T-helper 2 cell treated with Interferon-gamma antibody and Interleukin-4, amounts not matched to agents 100 ng/mL and 5 ng/mL, for 36 hours (primary cell): ENCODE data around the gene SKIC3. TPM values are rescaled to one million over a fixed set of nuclear protein-coding genes. Genes with fewer than 3 reads are reported as not detected.

Experiments used
- intact Hi-C: fragments of 100-400 bp; cut with micrococcal nuclease; formaldehyde crosslinking; loops from one replicate; pipeline ENCODE4 v1.15.1; 2023
- total RNA-seq: library from RNA; stranded (reverse); gene quantifications from 2 replicates; pipeline ENCODE4 v1.2.3, GENCODE V29; 2022

Gene SKIC3
- total RNA-seq: 65.4 and 67.9 TPM in 2 replicates

DNA sequence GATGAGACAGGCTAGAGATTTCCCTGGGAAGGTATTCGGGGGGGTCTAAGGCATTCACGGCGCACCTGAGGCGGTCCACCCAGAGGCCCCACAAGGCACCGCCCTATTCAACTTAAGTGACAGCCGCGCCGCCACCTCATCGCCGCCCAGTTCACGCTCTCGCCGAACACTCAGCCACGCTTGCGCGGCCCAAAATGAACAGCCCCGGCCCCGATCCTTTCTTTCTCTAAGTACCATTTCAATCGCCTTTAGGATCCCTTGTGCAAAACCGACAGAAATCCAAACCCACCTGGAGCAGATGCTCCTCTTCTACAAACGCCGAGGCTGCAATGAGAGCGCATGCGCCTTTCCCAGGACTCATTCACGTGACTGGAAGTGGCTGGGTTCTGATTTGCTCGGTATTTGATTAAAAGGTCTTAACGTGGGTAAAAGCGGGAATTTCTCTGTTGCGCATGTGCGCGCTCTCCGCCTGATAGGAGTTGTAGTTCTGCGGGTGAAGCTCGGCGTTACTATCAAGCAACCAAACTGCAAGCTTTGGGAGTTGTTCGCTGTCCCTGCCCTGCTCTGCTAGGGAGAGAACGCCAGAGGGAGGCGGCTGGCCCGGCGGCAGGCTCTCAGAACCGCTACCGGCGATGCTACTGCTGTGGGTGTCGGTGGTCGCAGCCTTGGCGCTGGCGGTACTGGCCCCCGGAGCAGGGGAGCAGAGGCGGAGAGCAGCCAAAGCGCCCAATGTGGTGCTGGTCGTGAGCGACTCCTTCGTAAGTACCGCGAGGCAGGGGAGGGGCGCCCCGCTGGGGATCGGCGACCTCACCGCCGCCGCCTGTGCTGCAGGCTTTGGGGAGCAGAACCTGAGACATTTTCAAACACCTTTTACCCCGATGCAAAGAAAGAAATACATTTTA lies at the start of gene SKIC3, which contains the start of gene ARSK:
Gene SKIC3, minus strand, starts transcription at position 331 of the 902 bp plus-strand sequence. CDS start 7,827 bp downstream, outside the sequence.
Gene ARSK, plus strand, starts transcription at position 455 of the 902 bp plus-strand sequence. Its CDS starts 178 bp downstream, at position 633.
- intact Hi-C loops: loop anchor here (1.0 to 10.0 kb wide), 11 partner anchors 36 to 1628 kb away; partner anchors contain the start of genes ELL2, GLRX, KIAA0825 and MCTP1

DNA sequence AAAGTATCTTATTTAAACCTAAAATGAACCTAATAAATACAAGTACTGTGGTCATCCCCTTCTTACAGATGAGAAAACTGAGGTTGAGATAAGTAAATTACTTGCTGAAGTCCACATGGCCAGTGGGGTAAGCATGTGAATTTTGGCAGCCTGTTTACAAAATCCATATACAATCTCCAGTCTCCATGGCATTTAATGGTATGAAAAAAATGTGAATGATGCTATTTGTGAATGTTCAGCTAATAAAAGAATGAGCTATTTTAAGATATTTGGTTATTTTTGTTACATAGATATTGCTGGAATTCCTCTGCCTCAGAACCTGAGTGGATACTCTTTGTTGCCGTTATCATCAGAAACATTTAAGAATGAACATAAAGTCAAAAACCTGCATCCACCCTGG lies 45.8 kb upstream of the SKIC3 start:
- intact Hi-C loops: no loop called here

DNA sequence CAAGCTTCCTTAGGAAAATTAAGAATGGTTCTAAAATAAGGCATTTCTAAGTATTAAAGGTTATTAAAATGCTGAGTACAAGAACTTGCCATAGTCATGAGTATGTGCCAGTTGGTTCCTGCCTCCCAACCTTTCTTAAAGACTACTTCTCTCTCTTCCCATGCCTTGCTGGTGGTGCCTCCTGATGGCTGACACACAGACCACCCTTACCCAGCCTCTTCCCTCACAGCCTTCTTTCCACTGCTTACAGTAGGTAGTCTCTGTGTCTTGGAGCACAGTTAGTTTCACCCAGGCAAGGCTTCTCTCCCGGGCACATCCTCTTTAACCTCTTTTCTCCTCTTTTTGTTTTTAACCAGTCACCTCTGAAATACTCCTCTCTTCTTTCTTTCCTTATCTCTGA lies 44.5 kb upstream of the SKIC3 start:
- intact Hi-C loops: no loop called here

DNA sequence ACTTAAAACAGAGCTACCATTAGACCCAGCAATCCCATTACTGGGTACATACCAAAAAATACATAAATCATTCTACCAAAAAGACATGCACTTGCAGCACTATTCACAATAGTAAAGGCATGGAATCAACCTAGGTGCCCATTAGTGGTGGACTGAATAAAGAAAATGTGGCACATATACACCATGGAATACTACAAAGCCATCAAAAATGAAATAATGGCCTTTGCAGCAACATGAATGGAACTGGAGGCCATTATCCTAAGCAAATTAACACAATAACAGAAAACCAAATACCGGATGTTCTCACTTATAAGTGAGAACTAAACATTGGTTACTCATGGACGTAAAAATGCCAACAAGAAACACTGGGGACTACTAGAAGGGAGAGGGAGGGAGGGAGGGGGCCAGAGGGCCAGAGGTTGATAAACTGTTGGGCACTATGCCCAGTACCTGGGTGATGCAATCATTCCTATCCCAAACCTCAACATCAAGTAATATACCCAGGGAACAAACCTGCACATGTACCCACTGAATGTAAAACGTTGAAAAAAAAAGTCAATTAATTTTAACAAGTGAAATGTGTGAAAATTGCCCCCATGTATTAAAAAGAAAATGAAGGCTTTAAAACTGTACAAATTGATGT lies 40.6 kb upstream of the SKIC3 start:
- intact Hi-C loops: no loop called here

DNA sequence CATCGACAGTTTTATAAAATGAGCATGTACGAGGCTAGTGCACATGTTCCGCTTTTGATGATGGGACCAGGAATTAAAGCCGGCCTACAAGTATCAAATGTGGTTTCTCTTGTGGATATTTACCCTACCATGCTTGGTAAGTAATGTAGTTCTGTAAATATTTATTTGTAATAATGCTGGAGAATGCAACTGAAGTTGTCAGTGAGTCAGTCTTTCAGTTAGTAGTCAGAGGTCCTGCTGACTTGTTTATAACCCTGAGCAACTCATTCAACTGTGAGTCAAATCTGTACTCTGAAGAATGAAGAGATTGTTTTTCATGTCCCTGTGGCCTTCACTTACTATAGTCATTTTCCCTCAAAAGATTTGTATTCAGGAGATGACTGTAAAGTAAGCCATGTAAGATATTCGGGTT lies 36.7 kb upstream of the SKIC3 start:
- intact Hi-C loops: loop anchor here (1.0 to 2.0 kb wide), 2 partner anchors 36 to 55 kb away; partner anchors contain the start of genes ARSK and RFESD

DNA sequence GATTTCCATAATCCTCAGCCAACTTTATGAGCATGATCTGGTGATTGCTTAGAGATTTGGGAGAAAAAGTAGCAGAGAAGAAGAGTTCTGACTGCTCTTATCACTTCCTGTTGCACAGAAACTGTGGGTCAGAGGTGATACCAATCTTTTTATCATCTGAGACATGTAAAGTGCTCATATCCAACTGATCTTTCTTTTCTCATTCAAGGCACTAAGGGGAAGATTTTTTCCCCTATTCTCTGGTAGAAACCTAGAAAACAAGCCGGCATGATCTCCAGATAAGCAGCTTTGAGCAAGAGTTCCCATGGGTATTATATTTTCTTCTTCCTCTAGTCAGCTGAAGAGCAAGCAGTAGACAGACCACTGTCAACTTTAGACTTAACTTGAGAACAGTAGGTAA lies 36.1 kb upstream of the SKIC3 start:
- intact Hi-C loops: loop anchor here (1.0 to 2.0 kb wide), 2 partner anchors 36 to 56 kb away; partner anchors contain the start of genes ARSK and RFESD

DNA sequence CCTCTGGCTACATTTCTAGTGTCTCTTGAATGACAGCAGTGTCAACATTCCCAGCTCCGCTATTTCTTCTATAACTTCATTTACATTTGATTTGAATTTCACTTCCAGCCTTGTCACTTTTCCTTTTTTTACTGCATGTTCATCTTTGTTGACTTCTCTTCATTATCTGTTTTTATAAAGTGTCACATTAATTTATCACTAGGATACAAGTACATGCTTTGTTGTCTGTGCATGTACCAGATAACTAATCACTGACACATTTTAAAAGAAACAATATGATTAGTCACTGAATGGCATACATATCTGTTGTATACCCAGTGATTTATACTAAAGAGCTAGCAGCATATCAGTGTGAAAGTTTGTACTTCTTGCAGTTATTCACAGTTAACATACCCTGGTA lies 29.2 kb upstream of the SKIC3 start:
- intact Hi-C loops: no loop called here

DNA sequence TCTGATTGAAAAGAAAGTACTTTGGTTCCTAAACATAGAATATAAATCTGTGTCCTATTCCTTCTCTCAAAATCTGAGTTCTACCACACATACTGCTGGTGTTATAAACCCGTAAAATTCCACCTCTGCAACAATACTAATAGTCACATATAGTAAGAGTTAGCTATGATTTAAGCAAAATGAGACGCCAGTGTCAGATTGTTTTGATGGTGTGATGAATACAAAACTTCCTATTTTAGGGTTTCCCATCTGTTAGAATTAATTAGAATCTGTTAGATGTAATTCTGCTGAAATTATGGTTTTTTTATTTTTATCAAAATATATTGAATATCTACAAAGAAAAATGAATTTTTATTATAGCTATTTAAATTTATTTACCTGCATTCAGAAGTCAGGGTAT lies 26.8 kb upstream of the SKIC3 start:
- intact Hi-C loops: no loop called here

DNA sequence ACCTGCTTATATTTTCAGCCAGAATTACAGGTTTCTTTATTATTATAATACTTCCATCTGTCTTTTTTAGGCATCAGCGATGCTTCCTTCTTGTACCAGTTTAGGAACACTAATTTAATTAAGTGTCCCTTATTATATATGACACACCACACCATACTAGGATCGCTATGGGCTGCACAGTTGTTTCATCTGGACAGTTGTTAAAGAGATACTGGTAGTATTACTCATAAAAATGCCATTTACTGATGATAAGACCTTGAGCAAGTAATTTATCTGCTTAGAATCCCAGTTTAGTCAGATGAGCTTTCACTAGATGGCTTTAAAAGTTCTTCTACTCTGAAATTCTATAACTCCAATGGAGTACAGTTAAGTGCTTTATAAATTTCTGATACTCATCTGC lies 17.2 kb upstream of the SKIC3 start:
- intact Hi-C loops: no loop called here

DNA sequence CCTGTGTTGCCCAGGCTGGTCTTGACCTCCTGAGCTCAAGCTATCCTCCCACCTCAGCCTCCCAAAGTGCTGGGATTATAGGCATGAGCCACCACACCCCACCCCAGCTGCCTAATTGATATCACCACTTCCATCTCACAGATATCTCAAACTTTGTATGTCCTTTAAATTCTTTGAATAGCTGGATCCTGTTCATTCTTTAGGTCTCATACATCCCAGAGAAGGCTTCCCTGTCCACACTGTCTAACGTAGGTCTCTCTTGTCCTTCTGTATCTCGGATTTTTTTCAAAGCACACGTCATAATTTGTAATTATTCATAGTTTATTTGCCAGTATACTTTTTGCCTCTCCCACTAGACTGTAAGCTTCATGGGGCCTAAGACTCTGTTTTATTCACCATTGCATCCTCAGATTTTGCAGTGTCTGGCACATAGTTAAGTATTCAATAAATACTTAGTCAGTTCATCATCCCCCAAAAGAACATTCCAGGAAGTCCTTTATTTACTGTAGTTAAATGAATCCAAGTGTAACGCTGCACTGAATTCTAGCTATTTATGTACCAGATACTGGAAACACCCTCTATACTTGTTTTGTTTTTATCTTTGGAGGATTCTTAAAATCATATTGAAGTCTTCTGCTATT lies 10.6 kb upstream of the SKIC3 start:
- intact Hi-C loops: no loop called here

DNA sequence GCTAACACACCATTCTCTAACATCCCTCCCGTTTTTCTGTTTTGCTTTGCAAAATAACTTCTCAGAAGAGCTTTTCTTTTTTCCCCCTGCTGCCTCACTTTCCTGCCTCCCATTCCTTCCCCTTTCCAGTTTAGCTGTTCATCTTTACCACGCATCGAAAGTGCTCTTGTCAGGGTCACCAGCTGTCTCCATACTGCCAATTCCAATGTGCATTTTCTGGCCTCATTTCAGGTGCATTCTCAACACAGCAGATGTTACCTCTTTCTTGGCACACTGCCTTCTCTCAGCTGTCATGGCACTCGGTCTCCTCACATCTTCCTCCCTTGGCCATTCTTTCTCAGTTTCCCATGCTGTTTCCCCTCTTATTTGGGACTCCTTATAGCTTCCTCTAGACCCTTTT lies 9.7 kb upstream of the SKIC3 start:
- intact Hi-C loops: no loop called here

DNA sequence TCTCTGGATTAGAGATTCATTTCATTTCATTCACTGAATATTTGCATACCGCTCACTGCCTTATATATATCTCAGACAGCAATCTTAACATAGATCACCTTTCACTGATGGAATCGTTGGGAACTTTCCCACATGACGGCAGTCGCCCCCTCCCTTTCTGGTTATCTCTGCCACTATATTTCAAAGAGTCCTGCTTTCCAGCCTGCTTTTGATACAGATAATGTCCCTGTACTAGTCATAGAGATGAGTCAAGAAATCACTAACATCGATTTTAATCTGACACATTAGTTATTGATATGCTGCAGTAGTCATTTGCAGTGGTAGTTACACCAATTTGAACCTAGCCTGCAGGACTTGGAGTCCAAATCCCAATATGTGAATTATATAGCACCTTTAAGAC lies 8.6 kb upstream of the SKIC3 start:
- intact Hi-C loops: no loop called here

DNA sequence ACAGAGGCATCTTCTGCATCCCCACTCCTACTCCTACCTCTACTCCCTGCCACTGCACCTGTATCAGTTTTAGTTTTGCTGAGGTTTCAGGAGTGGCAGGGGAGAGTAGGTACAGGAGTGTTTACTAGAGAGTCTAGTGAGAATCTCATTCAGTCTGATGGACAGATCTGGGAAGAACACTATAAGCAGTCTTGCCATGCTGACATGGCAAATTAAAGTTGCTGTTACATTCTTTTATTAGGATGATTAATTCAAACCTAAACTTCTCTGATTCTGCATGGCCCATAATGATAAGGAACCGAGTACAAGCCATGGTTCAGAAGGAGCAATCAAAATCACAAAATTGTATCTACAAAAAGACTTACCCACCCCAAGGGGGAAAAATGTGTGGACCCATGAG lies 7.5 kb upstream of the SKIC3 start:
- intact Hi-C loops: no loop called here

DNA sequence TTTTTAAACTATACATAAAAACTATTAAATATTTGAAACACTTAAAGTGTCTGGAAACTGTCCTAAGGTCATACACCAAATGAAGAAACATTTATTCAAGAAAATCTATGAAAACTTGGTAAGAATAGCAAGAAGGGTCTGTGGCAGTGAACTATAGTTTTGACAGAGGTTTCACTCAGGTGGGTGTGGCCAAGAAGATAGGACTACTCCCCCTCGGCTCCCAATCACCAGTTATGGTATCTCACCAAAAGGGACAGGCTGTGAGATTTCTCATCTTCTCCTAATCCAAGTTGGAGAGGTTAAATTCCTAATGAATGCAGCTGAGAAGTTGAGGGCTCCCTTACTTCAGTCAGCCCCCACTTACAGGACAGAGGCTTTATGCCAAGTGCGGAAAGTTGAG lies 3.1 kb upstream of the SKIC3 start:
- intact Hi-C loops: loop anchor here (5.0 to 10.0 kb wide), 2 partner anchors 273 to 289 kb away; partner anchors contain the start of gene MCTP1

DNA sequence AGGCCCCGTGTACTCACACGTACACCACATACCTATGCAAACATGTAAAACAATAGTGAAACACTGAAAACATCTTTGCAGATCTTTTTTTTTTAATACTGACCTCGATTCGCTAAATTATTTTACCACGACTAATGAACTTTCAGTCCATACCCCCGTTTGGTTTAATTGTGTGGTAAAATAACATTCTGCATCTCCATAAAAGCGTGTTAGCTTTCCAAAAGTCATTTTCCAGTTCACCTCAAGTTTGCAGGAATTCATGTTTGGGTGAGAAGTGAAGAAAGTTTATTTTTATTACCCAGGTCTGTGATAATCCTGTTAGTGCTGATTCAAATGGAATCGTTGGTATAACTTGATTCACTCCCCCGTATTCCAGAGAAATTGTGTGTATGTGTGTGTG lies 776 bp upstream of the SKIC3 start:
- intact Hi-C loops: loop anchor here (1.0 to 10.0 kb wide), 7 partner anchors 36 to 1627 kb away; partner anchors contain the start of genes KIAA0825, MCTP1, RIOK2 and SLF1

DNA sequence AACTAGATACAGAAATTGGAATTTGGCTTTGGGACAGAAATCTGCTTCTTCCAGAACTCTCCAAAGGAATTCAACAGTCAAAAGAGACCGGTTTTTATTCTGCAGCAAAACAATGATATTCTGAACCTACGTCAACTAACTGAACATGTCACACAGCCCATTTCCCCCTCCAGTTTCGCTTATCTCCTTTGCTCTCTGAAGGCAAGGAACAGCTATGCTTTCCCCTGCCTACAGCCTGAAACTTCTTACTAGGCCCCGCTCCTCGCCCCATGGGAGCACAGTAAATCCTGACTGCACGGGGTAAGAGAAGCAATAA lies 488 bp downstream of the SKIC3 start:
- intact Hi-C loops: loop anchor here (1.0 to 10.0 kb wide), 8 partner anchors 78 to 1629 kb away; partner anchors contain the start of genes ELL2, GLRX, KIAA0825 and MCTP1

DNA sequence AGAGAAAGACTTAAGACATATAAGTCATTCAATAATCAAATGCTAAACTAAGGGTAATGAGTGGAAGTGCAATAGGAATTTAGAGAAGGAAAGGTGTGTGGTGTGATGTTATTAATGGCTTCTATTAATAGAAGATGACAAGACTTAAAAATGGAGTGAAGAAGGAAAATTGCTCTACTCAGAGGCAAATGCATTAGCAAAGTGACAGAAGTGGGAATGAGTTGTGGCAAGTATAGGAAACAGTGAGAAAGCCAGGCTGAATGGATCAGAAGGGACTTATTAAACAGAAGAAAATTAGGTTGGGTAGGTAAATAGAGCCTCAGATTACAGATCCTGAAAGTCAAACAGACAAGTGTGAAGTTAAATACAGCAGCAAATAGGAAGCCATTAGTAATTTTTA lies 5.7 kb downstream of the SKIC3 start:
- intact Hi-C loops: no loop called here

DNA sequence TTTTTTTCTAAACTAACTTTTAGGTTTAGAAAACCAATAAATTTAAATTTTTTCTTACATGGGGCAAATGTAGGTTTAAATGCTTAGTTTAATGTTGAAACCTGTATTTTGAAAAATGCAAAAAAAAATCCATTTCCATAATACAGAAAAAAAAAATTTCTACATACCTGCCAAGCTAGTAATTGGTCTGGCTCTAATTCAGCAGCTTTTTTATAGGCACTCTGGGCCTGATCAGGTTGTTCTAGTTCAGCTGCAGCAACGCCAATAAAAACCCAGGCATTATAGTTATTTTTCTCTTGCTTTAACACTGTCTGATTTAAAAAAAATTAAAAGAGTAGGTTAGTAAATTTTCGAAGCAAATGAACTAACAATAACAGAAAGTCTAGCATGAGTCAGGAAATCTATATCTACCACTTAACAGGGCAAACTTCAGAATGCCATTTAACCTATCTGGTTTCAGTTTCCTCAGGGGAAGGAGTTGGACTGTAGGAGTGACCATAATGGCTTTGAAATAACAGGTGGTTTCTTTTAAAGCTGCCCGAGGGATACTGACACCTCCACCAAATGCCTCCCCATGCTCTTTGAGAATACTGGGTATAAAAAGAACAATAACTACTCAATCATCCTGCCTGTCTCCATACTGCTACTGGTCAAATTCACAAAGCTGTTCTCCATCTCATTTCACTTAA lies 11.6 kb downstream of the SKIC3 start:
- intact Hi-C loops: no loop called here

DNA sequence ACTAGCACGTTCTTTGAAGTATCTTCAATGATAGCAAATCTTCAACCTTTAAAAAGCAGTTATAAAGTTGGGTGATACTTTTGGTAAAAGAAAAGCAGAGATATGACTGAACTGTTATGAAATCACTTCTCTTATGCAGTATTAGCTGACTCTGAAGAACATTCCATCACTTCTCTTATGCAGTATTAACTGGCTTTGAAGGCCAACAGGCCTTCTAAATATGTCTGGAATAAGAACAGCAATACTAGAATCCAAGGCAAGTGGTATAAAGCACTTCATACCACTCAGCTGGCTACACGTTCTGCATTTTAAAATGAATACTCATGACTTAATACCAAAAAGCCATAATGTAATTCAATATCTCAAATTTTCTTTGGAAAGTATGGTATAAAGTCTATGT lies 17.3 kb downstream of the SKIC3 start:
- intact Hi-C loops: no loop called here

DNA sequence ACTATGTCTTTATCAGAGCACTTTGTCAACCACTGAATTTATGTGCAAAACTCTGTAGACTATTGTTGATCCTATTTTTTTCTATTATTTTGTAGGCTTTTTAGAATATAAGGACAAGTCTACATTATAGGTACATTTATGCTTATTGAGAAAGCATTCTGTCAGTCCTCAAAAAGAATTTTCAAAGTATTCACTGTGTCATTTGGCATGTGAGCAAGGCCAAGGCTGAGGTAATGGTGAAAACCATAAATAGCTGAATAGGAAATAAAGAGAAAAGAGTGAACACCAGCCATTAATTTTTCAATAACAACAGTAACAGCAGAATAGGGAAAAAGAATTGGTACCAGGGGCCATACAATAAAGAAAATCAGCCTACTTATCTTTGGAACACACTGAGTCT lies 21.0 kb downstream of the SKIC3 start:
- intact Hi-C loops: no loop called here

DNA sequence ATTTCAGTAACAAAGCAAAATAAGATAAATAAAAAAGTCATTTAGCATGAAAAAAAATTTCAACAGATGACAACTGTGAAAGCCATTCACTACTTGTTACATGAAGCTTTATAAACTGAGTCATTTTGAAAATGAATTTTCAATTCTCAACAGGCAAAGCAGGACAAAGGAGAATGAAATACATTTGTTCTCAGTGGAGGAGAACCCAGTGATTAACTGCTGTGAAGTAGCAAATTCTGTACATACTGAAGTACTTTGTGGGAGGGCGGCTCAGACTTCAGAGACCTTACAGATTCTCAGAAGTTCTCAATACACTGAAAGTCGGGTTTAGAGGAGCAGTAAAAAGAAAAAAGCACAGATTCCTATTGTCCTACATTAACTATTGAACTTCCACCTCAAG lies 21.7 kb downstream of the SKIC3 start:
- intact Hi-C loops: no loop called here
